Measurements from ENCODE around the gene BICRA.

BICRA gene

DNA sequence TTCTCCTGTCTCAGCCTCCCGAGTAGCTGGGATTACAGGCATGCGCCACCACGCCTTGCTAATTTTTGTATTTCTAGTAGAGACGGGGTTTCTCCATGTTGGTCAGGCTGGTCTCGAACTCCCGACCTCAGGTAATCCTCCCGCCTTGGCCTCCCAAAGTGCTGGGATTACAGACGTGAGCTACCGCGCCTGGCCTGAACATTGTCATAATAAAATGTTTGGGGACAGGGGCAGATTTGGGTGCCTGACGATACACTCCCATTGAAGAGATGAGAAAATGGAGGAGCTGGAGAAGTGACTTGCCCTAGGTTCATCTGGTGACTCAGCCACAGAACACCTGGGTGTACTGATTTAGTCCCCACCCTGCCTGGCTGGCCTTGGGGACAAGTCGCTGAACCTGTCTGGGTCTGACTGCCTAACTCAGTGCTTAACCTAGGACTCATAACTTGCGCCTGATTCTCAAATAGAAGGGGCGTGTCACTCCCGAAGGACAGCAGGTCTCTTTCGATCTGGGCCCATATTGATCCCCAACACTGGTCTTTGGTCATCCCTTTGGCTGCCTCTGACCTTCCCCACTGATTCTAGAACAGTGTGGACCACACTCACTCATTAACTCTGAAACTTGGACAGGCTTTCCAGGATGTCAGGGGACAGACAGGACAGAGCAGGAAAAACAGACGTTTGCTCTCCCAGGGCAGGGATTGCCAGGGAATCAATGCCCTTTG is 7.6 kb upstream of the BICRA start:
- no peak for DNase-seq (ENCODE audit: low read depth)

DNA sequence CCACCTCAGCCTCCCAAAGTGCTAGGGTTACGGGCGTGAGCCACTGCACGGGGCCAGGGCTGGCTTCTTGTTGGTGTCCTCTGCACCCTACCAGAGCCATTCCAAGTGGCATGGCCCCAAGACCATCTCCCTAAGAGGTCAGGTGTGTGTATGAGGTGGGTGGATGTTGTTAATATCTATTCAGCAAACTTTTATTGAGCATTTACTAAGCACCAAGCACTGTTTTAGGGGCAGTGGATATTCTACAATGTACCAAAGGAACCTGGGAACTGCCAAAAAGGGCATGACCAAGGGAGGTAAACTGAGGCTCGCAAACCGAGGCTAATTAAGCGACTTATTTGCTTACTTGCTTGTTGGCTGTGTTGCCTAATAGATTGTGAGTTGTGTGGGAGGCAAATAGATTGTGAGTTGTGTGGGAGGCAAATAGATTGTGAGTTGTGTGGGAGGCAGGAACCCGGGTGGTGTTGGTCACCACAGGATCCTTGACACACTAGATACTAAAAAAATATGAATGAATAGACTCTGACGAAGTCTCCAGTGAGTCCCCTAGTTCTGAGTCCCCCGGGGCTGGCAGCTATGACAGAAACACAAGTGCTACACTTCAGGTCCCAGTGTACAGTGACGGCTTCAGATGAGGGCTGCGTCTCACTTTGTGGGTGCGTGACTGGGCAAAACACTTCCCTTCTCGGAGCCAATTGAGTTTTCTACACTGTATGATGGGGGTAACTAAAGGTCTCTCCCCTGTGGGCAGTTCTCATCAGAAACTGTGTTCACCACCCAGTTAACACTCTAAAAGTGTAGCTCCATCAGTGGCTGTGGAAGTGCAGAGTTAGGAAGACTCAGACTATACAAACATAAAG is 5.0 kb upstream of the BICRA start:
- no peak for DNase-seq (ENCODE audit: low read depth)

DNA sequence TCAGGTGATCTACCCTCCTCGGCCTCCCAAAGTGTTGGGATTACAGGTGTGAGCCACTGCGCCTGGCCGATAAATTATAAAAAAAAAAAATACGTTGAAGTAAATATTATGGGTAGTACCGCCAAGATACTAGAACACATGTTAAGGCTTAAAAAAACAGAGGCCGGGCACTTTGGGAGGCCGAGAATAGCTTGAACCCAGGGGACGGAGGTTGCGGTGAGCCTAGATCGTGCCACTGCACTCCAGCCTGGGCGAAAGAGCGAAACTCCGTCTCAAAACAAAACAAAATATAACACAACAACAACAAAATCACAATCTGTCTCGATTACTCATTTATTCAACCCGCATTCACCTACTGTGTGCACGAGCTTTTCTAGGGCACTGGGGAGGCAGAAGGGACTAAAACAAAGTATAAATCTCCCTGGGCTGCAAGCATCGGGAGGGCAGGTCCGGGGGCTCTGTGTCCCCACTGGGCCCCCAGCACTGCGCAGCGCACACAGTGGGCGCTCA is 1.3 kb upstream of the BICRA start:
- no peak for DNase-seq (ENCODE audit: low read depth)

DNA sequence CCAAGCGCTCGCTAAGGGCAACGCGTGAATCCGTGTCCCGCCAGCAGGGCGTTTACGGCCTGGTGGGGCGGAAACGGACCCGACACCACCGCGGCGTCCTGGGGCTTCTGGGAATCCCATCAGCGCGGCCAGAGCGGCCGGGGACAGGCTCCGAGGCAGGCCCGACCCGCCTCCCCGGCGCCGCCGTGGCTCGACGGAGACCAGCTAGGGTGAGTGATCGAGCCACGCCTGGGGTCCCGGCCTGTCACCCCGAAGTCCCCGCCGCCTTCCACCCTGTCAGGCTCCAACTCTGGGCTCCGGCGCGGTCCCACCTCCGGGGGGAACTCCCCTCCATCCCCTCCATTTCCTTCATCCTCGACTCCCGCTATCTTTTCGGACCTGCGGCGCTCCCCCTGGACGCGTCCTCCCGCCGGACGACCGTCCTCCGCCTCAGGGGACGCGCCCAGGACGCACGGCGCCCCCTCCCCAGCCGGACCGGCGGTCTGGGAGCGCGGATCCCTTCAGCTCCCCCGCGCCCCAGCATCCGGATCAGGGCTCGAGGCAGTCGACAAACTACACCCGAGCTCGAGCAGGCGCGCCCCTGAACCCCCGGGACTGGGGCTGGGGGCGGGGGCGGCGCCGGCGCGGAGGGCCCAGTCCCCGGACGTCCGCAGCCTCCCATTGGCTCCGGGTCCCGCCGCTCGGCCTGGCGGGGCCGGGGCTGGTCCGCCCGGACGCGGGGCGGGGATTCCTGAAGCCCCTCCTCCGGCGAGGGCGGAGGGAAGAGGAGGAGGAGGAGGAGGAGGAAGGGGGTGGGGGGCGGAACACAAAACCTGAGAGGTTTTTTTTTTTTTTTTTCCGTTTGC is 638 bp upstream of the BICRA start:
- peak; percentile 95 for DNase-seq (ENCODE audit: low read depth)

DNA sequence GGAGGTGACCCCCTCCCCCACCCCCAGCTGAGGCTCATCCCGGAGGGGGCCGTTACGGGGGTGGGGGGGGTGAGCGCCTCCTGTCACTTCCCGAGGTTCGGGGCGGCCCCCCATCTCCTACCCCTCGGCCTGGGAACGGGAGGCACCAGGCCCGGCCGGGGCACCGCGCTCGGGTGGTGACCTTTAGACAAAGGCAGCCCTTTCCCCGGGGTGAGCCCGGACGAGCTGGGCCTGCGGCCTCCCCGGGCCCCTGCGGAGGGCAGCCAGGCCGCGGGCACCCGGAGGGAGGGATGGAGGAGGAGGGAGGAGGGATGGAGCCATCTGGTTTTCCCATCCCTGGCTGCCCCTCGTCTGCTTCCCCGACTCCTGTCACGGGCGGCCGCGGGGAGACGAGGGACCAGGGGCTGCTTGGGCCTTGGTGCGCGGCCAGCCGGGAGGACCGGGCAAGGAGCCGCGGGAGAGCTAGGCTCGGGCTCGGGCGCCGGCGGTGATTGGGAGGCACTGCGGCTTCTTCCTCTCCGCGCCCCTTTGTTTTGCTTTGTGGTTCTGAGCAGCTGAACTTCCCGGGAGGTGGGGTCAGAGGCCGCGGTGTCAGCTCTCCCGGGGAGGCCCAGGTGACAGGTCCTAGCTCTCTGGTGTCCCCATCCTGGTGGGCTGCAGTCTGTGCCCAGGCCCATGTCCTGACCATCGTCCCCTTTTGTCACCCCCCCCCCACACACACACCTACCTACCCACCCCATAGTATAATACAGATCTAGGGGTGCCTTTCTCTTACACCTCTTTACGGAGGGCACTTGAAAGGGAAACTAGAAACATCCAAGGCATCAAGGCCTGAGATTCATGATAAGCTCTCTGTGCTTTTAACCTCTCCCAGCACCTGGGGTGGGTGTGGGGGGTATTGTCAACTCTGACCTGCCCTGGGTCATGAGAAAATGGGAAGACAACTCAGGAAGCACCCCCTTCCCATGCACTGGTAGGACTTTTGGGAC is 1.3 kb downstream of the BICRA start:
- DNase-seq (ENCODE audit: low read depth): no peak

DNA sequence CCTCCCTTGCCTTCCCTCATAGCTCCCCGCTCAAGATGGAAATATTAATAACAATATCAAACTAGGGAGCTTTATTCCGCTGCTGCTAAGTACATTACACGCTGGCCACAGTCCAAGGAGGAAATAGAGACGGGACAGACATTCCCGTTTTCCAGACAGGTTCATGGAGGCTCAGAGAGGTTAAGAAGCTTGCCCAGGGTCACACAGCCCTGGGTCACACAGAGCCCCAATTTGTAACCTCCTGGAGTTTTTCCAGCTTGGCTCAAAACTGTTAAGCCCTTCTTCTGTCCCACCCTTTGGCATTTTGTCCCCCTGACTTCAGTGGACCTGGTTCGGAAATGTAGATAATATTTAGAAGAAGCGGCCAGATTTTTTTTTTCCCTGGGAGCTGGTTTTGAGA is 2.0 kb downstream of the BICRA start:
- DNase-seq (ENCODE audit: low read depth): no peak

DNA sequence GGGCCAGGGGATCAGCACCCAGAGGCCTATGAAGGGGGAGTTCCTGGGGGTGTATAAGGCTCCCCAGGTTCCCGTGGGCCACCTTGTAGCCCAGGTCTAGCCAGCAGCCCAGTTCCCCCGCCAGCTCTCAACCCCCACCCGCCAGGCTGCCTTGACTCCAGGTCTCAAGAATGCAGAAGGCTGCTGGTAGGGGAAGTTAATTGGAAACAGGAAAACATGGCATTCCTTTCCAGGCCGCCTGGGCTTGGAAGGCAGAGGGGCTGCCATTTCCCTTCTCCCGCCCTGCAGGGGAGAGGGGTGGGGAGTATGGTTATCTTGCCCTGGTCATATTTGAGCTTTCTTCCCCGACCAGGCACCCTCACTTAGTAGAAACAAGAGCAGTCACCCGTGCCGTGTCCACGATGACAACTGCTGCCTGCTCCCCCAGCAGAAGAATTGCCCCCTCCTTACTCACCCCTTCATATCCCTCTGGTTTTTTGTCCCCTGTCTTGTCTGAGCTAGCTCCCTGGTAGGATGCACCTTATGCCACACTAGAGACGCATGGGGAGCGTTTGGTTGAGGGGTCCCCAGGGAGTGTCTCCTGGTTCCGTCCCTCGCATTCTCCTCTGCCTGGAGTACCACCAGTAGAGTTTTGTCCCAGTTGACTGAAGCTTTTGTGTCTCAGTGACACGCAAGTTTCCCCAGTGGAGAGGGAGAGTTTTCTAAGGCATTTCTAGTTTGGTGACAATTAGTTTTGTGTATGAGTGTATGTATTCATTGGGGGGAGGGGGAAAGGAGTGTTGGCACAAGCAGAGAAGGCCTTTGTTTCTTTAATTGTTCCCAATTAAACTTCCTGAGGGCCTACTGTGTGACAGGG is 4.5 kb downstream of the BICRA start:
- DNase-seq (ENCODE audit: low read depth): no peak

DNA sequence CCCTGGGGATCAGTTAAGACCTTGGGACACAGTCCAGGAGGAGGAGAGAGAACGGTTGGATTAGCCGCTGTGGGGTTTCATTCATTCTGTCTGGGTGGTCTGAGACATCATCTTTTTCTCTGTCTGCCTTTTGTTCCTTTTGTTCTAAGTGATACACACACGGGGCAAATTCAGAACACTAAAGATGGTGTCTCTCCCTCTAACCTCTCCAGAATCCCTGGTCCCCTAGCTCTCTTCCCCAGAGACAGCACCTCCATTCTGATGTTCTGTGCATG is 5.0 kb downstream of the BICRA start:
- DNase-seq (ENCODE audit: low read depth): no peak

DNA sequence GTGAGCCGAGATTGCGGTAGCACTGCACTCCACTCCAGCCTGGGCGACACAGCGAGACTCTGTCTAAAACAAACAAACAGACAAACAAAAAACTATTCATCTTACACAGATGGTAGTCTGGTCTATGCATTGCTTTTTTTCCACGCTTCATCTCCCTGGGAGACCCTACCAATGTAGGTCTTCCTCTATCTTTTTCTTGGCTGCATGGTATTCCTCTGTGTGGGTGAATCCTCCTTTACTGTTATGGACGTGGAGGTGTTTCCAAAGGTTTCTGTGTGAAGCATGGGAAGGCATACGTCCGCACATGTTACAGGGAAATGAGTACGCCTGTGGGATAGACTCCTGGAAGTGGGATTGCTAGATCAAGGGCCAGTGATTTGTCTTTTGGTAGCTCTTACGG is 5.6 kb downstream of the BICRA start:
- DNase-seq (ENCODE audit: low read depth): no peak

DNA sequence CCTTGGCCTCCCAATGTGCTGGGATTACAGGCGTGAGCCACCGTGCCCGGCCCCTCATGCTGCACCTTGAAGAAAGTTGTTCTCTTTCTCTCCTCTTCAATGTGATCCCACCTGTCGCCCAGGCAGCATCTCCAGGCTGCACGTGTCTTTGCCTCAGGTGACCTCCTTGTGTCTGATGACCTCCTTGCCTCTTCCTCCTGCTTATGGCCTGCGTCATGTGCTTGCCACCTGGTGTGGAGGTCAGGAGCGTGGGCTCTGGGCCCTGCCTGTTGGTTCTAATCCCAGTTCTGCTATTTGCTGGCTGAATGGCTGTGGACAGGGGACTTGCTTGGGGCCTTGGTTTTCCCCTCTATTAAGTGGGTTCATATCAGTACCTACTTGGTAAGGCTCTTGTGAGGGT is 6.3 kb downstream of the BICRA start:
- no peak for DNase-seq (ENCODE audit: low read depth)

DNA sequence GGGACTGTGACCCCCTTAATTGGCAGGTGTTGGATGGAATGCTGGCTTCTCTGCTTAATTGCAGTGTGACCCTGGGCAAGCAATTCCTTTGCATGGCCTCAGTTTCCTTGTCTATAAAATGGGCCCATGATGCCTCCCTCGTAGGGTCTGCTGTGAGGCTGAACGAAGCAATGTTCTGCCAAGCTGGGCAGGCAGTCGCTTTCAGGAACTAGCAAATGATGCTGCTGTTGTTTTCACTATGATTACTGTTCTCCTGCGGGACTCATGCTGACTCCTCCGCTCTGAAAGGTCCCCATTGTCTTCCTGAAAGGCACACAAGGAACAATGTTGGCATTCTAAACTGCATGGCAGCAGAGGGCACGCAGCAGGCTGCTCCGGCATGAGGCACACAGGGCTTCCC is 6.8 kb downstream of the BICRA start:
- no peak for DNase-seq (ENCODE audit: low read depth)

DNA sequence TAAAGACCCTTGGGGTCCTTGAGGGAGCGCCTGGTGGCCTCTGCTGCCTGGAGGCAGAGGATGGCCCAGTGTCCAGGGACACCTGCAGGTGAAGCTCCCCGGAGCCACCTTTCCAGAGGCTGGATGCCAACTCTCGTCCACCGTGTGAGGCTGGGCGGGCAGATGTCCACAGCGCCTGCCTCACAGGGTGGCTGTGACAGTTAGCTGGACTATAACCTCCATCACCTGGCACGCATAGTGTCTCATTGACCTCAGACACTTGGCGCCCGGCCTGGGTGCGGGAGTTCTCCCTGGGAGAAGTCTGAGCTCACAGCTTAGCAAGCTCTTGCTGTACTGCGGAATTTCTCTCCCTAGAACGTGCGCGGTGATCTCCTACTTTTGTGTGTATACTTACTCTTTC is 9.8 kb downstream of the BICRA start:
- DNase-seq (ENCODE audit: low read depth): no peak

DNA sequence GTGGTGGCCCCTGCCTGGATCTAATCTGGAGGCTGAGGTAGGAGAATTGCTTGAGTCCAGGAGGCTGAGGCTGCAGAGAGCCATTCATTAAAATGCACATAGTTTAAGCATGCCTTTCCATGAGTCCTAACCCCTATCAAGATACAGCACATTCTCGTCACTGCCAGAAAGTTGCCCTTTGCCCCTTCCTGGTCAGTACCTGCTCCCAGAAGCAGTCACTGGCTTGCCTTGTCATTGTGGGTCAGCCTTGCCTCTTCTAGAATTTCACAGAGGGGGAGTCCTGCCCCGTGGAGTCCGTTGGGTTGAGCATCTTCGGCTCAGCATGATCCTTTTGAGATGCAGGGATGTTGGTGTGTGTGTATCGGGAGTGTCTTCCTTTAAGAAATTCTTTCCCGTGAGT is 10.8 kb downstream of the BICRA start:
- DNase-seq (ENCODE audit: low read depth): no peak

DNA sequence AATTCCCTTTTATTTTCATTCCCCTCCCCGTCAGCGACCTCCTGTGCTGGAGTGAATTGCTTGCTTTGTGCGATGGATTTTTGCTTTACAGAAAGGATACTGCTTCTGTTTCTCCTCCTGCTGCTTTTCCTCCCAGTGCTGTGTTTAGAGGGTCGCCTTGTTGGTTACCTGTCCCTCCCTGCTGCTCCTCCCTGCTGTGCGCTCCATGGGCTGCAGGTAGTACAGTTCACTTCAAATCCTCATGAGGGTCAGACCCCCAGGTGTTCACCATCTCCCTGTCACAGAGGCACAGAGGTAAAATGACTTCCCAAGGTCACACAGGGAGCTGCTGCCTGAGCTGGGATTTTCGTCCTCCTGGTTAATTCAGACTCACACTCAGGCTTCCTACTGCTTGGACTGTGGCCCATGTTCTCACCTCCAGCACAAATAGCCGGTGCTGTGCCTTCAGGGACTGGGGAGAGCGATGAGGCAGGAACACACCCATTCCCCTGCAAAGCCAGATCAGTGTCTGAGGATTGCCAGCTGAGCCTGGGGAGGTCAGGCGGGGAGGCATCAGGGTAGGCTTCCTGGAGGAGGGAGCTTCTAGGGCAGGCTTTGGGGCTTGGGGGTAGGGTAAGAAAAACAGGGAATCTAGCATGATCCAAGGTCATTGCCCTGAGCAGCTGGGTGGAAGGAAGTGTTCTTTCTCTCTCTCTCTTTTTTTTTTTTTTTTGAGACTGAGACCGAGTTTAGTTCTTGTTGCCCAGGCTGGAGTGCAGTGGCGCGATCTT is 14.4 kb downstream of the BICRA start:
- no peak for DNase-seq (ENCODE audit: low read depth)

DNA sequence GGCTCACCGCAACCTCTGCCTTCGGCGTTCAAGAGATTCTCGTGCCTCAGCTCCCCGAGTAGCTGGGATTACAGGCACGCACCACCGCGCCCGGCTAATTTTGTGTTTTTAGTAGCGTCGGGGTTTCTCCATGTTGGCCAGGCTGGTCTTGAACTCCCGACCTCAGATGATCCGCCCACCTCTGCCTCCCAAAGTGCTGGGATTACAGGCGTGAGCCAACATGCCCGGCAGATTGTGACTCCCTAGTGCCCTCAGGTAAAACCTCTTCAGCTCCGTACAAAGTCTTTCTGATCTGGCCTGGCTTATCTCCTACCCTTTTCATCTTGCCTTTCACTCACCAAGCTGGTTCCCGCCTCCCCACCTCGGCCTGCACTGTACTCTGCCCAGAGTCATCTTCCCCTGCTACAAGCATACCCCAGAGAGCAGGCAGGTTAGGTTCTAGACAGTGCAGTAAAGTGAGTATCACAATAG is 15.0 kb downstream of the BICRA start:
- no peak for DNase-seq (ENCODE audit: low read depth)

DNA sequence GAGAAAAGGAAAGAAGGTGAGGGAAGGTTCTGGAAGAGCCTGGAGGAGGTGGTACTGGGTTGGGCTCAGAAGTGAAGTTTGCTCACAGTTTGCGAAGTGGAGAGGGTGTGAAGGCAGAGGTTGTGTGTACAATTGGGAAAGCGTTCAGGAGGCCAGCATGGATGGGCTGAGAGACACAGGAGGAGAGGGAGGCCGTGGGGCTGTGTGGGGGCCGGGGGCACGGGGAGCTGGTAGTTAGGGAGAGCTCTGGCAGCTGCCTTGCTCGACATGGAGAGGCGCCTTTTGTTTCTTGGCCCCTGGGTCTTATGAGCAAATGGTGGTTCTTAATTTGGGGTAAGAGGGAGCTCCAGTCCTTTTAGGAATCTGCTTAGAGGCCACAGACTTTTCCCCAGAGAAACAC is 16.7 kb downstream of the BICRA start:
- DNase-seq (ENCODE audit: low read depth): no peak

DNA sequence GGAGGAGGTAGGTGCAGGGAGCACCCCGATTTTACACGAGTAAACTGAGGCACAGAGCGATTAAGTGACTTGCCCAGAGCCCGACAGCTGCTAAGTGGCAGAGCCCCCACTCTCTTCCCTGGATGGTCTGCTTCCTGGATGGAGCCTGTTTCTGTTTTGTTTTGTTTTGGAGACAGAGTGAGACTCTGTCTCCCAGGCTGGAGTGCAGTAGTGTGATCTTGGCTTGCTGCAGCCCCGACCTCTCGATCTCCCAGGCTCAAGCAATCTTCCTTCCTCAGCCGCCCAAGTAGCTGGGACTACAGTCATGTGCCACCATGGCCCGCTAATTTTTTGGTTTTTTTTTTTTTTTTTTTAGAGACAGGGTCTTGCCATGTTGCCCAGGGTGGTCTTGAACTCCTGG is 17.3 kb downstream of the BICRA start:
- DNase-seq (ENCODE audit: low read depth): no peak

DNA sequence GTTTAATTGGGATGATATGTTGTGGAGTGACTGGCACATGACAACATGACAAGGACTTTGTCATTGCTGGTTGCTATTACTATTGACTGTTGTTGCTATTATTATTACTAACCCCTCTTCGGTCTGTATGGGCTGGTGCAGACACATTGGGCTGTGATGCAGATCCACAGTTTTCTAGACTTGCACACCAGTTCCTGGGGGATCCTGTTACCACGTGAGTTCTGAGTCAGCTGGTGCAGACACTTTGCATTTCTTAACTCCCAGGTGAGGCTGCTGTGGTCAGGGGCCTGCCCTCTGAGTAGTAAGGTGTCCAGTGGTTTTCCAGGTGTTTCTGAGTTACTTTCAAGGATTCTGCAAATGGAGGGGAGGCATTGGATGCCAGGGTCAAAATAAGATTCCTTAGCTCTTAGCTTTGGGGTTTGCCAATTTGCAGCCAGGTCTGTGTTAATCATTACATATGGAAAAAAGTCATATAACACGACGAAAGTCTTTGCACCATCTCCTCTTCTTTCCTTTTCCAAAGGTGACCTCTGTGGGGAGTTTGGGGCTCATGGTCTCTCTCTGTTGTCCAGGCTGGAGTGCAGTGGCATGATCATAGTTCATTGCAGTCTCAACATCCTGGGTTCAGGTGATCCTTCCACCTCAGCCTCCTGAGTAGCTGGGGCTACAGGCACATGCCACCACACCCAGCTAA is 19.3 kb downstream of the BICRA start:
- no peak for DNase-seq (ENCODE audit: low read depth)

DNA sequence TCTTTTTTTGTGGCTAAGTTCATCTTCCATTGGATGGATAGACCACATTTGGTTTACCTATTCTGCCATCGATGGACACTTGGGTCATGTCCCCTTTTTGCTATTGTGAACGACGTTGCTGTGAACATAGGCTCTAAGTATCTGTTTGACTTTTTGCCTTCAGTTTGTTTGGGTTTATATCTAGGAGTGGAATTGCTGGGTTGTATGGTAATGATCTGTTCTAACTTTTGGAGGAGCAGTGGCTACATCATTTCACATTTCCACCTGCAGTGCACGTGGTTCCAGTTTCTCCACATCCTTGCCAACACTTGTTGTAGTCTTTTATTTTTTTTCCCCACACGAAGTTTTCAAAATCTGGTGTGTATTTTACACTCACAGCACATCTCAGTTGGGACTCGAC is 21.7 kb downstream of the BICRA start:
- DNase-seq (ENCODE audit: low read depth): no peak

Data from stimulated activated CD8-positive, alpha-beta memory T cell treated with anti-CD3 and anti-CD28 coated beads, Interleukin-4, amount 100 ng/mL, for 24 hours (primary cell).